ENCODE results near the gene CD44.

DNA sequence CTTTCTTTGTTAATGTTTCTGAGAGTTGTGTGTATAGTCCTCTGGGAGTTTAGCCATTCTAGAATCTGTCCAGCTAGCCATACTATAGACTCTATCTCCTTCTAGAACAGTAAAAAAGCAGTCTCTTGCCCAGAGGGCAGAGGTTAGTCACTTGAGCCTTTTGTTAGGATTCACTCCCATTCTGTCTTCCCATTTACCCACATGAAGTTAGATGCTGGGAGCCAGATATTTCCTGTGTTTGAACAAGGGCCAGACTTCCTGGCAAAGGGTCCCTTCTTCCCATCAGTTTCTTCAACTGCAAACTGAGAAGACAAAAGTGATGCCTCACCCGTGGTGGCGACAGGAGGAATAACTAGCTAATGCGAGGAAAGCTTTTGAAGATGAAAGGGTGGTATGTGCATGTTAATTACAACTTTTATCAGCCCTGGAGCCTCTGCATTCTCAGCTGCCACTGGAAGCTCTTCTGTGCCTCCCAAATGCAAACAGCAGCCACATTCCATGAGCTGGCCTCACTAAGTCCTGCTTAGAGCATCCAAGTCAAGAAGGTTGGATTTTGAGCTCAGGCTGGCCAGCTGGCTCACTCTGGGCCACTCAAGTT lies 12.8 kb downstream of the CD44 start:
- TF ChIP-seq, protein P1, sequence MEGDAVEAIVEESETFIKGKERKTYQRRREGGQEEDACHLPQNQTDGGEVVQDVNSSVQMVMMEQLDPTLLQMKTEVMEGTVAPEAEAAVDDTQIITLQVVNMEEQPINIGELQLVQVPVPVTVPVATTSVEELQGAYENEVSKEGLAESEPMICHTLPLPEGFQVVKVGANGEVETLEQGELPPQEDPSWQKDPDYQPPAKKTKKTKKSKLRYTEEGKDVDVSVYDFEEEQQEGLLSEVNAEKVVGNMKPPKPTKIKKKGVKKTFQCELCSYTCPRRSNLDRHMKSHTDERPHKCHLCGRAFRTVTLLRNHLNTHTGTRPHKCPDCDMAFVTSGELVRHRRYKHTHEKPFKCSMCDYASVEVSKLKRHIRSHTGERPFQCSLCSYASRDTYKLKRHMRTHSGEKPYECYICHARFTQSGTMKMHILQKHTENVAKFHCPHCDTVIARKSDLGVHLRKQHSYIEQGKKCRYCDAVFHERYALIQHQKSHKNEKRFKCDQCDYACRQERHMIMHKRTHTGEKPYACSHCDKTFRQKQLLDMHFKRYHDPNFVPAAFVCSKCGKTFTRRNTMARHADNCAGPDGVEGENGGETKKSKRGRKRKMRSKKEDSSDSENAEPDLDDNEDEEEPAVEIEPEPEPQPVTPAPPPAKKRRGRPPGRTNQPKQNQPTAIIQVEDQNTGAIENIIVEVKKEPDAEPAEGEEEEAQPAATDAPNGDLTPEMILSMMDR (IDR thresholded peaks at IDR 0.05; ENCODE audit: insufficient read depth, low read length, poor library complexity, severe bottlenecking): no peak
- TF ChIP-seq EZH2phosphoT487 (conservative IDR thresholded peaks at IDR 0.05; ENCODE audit: low read length): no peak

Measured in SU-DHL-6 (cell line).